SK-N-SH (cell line): ENCODE results near the gene LRRC27. TPM values are rescaled to one million over a fixed set of nuclear protein-coding genes. Genes with fewer than 3 reads are reported as not detected.

Experiments
- CTCF ChIA-PET: fragments of 300-600, 350-600 bp; formaldehyde crosslinking; extraction: SDS; loops from one replicate; lab custom pipeline; 2021; lab: Yijun Ruan, JAX
- POLR2A ChIA-PET: fragments of 350-600 bp; sonication (Branson Sonifier 250); formaldehyde crosslinking; extraction: SDS; loops from one replicate; lab custom pipeline; 2020; ENCODE audit warnings: antibody characterized with exemption, inconsistent platforms; lab: Yijun Ruan, JAX
- DNase-seq: peaks from one replicate; pipeline ENCODE4 v3.0.0; 2012
- H2AFZ ChIP-seq: fragments of 200-600 bp; sonication (generic); 2 replicates; pipeline ENCODE4 v1.8.1; 2016; ENCODE audit warnings: antibody characterized with exemption, mild to moderate bottlenecking, low read depth
- H3F3A ChIP-seq: fragments of 200-600 bp; sonication (generic); replicated peaks from 2 replicates; pipeline ENCODE3; 2016; ENCODE audit warnings: antibody characterized with exemption, mild to moderate bottlenecking; ENCODE audit not compliant: insufficient read depth
- H3K27ac ChIP-seq, 2 experiments: fragments of 200-500 bp in 1 of 2; fragments of 200-600 bp in 1 of 2; sonication (Bioruptor generic) in 1 of 2; sonication (generic), shearing (Covaris generic) in 1 of 2; 2 replicates each; pipeline versions ENCODE4 v1.5.1 to v1.6.1; 2014 to 2016; ENCODE audit warnings: low read depth in 2 of 2, inconsistent platforms in 1 of 2, low read length in 1 of 2, mild to moderate bottlenecking in 1 of 2, mixed read lengths in 1 of 2
- H3K27me3 ChIP-seq: fragments of 200-600 bp; sonication (generic), shearing (Covaris generic); 2 replicates; pipeline ENCODE4 v1.6.1; 2016; ENCODE audit warnings: mixed run types; ENCODE audit not compliant: insufficient read depth
- H3K36me3 ChIP-seq, 2 experiments: fragments of 200-500 bp in 1 of 2; fragments of 200-600 bp in 1 of 2; sonication (Bioruptor generic) in 1 of 2; sonication (generic) in 1 of 2; replicated peaks in 1 of 2; 2 replicates each; pipeline versions ENCODE3 to v1.5.1; 2014 to 2016; ENCODE audit warnings: low read length in 1 of 2, mild to moderate bottlenecking in 1 of 2; ENCODE audit not compliant: insufficient read depth in 2 of 2, control insufficient read depth in 1 of 2
- H3K4me1 ChIP-seq, 2 experiments: fragments of 200-500 bp in 1 of 2; fragments of 200-600 bp in 1 of 2; sonication (Bioruptor generic) in 1 of 2; sonication (generic), shearing (Covaris generic) in 1 of 2; 2 replicates each; pipeline versions ENCODE4 v1.5.1 to v1.6.1; 2014 to 2016; ENCODE audit warnings: low read depth in 1 of 2, low read length in 1 of 2, mixed run types in 1 of 2; ENCODE audit not compliant: insufficient read depth in 2 of 2, control insufficient read depth in 1 of 2
- H3K4me2 ChIP-seq: fragments of 200-600 bp; sonication (generic), shearing (Covaris generic); 2 replicates; pipeline ENCODE4 v1.6.1; 2017; ENCODE audit warnings: mixed run types
- H3K4me3 ChIP-seq, 2 experiments: fragments of 200-500 bp in 1 of 2; fragments of 200-600 bp in 1 of 2; sonication (Bioruptor generic) in 1 of 2; sonication (generic), shearing (Covaris generic) in 1 of 2; 2 replicates each; pipeline versions ENCODE4 v1.5.1 to v1.8.1; 2014 to 2016; ENCODE audit warnings: low read depth in 2 of 2, inconsistent platforms in 1 of 2, low read length in 1 of 2, mild to moderate bottlenecking in 1 of 2, mixed read lengths in 1 of 2, moderate library complexity in 1 of 2
- H3K79me2 ChIP-seq: fragments of 200-600 bp; sonication (generic); 2 replicates; pipeline ENCODE4 v1.8.1; 2017; ENCODE audit warnings: mild to moderate bottlenecking; ENCODE audit not compliant: insufficient read depth
- H3K9ac ChIP-seq: fragments of 200-600 bp; sonication (generic); 2 replicates; pipeline ENCODE4 v1.6.1; 2017; ENCODE audit warnings: mixed run types
- H3K9me2 ChIP-seq: fragments of 200-600 bp; sonication (generic); 2 replicates; pipeline ENCODE4 v1.6.1; 2017; ENCODE audit warnings: mixed run types
- H3K9me3 ChIP-seq: fragments of 200-600 bp; sonication (generic); 2 replicates; pipeline ENCODE4 v1.6.1; 2017; ENCODE audit warnings: mixed run types, mild to moderate bottlenecking, moderate library complexity
- H4K20me1 ChIP-seq: fragments of 200-600 bp; sonication (generic); 2 replicates; pipeline ENCODE4 v1.6.1; 2017; ENCODE audit warnings: mild to moderate bottlenecking, mixed run types; ENCODE audit not compliant: insufficient read depth
- FOSL2 ChIP-seq: IDR thresholded peaks from 2 replicates; pipeline ENCODE4 v1.4.0; 2012; ENCODE audit warnings: low read depth, mild to moderate bottlenecking, moderate library complexity, borderline replicate concordance
- FOXM1 ChIP-seq: IDR thresholded peaks from 2 replicates; pipeline ENCODE4 v1.4.0; 2012; ENCODE audit warnings: low read depth, mild to moderate bottlenecking
- GATA2 ChIP-seq: sonication (generic); formaldehyde crosslinking; IDR thresholded peaks from 2 replicates; pipeline ENCODE4 v1.5.0; 2020; ENCODE audit warnings: mild to moderate bottlenecking, missing genetic modification reagents
- JUND ChIP-seq: IDR thresholded peaks from 2 replicates; pipeline ENCODE4 v1.4.0; 2012
- MEF2A ChIP-seq: IDR thresholded peaks from 2 replicates; pipeline ENCODE4 v1.4.0; 2012; ENCODE audit warnings: low read depth, borderline replicate concordance
- MXI1 ChIP-seq: IDR thresholded peaks from 2 replicates; pipeline ENCODE4 v1.6.1; 2012; ENCODE audit warnings: mild to moderate bottlenecking, low read depth, low read length, improper control_type of control experiment
- POLR2AphosphoS5 ChIP-seq: IDR thresholded peaks from 2 replicates; pipeline ENCODE4 v1.6.1; 2012; ENCODE audit warnings: low read depth, low read length
- RCOR1 ChIP-seq: fragments of 150-350 bp; IDR thresholded peaks from 2 replicates; pipeline ENCODE4 v1.6.1; 2017; ENCODE audit warnings: antibody characterized with exemption, low read length
- RXRA ChIP-seq: IDR thresholded peaks from 2 replicates; pipeline ENCODE4 v1.4.0; 2012; ENCODE audit warnings: low read depth, mild to moderate bottlenecking, borderline replicate concordance
- SIN3A ChIP-seq: IDR thresholded peaks from 2 replicates; pipeline ENCODE4 v1.6.1; 2012; ENCODE audit warnings: low read depth, mild to moderate bottlenecking, low read length, moderate library complexity, borderline replicate concordance
- TAF1 ChIP-seq: IDR thresholded peaks from 2 replicates; pipeline ENCODE4 v1.6.1; 2012; ENCODE audit warnings: low read depth, mild to moderate bottlenecking, low read length, moderate library complexity, borderline replicate concordance
- TEAD4 ChIP-seq: IDR thresholded peaks from 2 replicates; pipeline ENCODE4 v1.4.0; 2012; ENCODE audit warnings: mild to moderate bottlenecking, borderline replicate concordance; ENCODE audit not compliant: insufficient read depth
- WGBS: methylation state at CpG from one replicate; pipeline ENCODE4 v1.1.6; 2017; ENCODE audit warnings: low lambda C conversion rate; 5-methylcytosine and 5-hydroxymethylcytosine counted together
- polyA plus RNA-seq, 3 experiments: library from polyadenylated mRNA; depleted of rRNA; stranded (reverse); fragments of >200 nt; gene quantifications; 2 replicates each; pipeline ENCODE4 v1.2.3, GENCODE V29; 2012
- TF ChIP-seq, protein P1 (sequence below): IDR thresholded peaks from 2 replicates; pipeline ENCODE4 v1.4.0; 2012; ENCODE audit warnings: low read depth, borderline replicate concordance
- TF ChIP-seq, protein P2 (sequence below): IDR thresholded peaks from 2 replicates; pipeline ENCODE4 v1.4.0; 2012; ENCODE audit warnings: low read depth, borderline replicate concordance
- TF ChIP-seq, protein P3 (sequence below): IDR thresholded peaks from 2 replicates; pipeline ENCODE4; 2012
- TF ChIP-seq, protein P4 (sequence below): fragments of 200-600 bp; sonication (generic); IDR thresholded peaks from 2 replicates; pipeline ENCODE4 v1.6.1; 2017; ENCODE audit warnings: antibody characterized with exemption, mild to moderate bottlenecking, moderate library complexity
- TF ChIP-seq, protein P5 (sequence below): IDR thresholded peaks from 2 replicates; pipeline ENCODE4 v1.4.0; 2012; ENCODE audit warnings: low read depth

The LRRC27 gene
- polyA plus RNA-seq, 1 of the 3 experiments (the other 2 are of a cell fraction) = 10.0 TPM

DNA sequence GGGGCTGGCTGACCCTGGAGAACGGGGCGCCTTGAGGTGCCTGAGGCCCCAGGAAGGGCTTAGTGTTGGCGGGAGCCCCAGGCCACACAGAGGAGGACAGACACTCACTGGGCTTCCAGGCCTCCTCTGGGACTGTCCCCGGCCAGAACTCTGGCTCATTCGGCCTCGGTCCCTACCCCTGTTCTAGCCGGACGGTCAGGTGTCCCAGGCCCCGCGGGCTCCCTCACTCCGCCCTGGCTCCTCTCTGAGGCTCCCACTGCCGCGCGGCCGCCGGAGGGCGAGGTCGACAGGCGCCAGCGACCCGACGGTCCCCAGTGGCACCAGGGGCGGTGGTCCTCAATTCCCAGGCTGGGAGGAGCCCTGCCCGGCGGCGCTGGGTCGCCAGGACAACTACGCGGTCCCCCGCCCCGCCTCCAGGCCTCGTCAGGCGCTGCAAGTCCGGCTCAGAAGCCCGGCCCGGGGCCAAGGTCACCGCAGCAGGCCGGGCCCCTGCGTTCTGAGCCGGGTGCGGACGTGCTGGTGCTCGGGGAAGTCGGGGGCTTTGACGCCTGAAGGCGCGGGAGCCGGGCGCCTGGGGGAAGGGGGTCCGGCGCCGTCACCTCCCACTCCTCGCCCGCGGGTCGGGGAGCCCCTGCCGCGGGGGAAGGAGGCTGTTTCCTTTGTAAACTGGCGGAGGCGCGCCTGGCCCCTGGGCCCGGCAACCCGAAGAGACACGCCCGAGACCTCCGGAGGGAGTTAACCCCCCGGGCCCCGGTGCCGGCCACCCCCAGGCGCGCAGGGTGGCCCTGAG lies 63.9 kb downstream of the LRRC27 start:
- no peaks in the 10 kb centered on the region for H4K20me1 ChIP-seq
- no peak overlapping the region for H3K27ac ChIP-seq
- no peaks in the 10 kb centered on the region for H3K27me3 ChIP-seq
- peak overlapping the region; percentile 78 for H3K4me2 ChIP-seq
- CTCF ChIA-PET = no interaction called here
- peak overlapping the region; percentile 52; the same call in 1 of the 2 replicates for H3K9ac ChIP-seq
- peak overlapping the region; percentile 51 to 73; a peak in 3 of 4 replicates for H3K4me3 ChIP-seq
- POLR2A ChIA-PET = no interaction called here
- DNase-seq = peak; percentile 73
- H3K9me2 ChIP-seq = no peaks in the 10 kb centered on the region
- H3K79me2 ChIP-seq = peaks cover 11% of the 10 kb centered on the region; the same call in 1 of the 2 replicates
- H3K9me3 ChIP-seq = no peaks in the 10 kb centered on the region
- no peak overlapping the region for H2AFZ ChIP-seq
- no peaks in the 10 kb centered on the region for H3K36me3 ChIP-seq
- H3K4me1 ChIP-seq = peaks cover 4 to 29% of the 10 kb centered on the region in 2 experiments; a peak in 2 of 4 replicates
- H3F3A ChIP-seq = peaks cover 3% of the 10 kb centered on the region
- no CpG with 5 or more reads among the region's 71 CpGs for WGBS
- TF ChIP-seq FOXM1 (no peak), MXI1 (no peak), GATA2 (CRISPR knock-in tag) (no peak), SIN3A (no peak), TAF1 (no peak), RCOR1 (no peak), FOSL2 (no peak), RXRA (no peak), TEAD4 (no peak), POLR2AphosphoS5 (no peak), MEF2A (no peak), JUND (no peak)
- TF ChIP-seq, protein P1, sequence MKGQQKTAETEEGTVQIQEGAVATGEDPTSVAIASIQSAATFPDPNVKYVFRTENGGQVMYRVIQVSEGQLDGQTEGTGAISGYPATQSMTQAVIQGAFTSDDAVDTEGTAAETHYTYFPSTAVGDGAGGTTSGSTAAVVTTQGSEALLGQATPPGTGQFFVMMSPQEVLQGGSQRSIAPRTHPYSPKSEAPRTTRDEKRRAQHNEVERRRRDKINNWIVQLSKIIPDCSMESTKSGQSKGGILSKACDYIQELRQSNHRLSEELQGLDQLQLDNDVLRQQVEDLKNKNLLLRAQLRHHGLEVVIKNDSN = no peak
- TF ChIP-seq, protein P2, sequence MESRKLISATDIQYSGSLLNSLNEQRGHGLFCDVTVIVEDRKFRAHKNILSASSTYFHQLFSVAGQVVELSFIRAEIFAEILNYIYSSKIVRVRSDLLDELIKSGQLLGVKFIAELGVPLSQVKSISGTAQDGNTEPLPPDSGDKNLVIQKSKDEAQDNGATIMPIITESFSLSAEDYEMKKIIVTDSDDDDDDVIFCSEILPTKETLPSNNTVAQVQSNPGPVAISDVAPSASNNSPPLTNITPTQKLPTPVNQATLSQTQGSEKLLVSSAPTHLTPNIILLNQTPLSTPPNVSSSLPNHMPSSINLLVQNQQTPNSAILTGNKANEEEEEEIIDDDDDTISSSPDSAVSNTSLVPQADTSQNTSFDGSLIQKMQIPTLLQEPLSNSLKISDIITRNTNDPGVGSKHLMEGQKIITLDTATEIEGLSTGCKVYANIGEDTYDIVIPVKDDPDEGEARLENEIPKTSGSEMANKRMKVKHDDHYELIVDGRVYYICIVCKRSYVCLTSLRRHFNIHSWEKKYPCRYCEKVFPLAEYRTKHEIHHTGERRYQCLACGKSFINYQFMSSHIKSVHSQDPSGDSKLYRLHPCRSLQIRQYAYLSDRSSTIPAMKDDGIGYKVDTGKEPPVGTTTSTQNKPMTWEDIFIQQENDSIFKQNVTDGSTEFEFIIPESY = no peak
- TF ChIP-seq, protein P3, sequence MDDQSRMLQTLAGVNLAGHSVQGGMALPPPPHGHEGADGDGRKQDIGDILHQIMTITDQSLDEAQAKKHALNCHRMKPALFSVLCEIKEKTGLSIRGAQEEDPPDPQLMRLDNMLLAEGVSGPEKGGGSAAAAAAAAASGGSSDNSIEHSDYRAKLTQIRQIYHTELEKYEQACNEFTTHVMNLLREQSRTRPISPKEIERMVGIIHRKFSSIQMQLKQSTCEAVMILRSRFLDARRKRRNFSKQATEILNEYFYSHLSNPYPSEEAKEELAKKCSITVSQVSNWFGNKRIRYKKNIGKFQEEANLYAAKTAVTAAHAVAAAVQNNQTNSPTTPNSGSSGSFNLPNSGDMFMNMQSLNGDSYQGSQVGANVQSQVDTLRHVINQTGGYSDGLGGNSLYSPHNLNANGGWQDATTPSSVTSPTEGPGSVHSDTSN = no peak
- TF ChIP-seq, protein P4, sequence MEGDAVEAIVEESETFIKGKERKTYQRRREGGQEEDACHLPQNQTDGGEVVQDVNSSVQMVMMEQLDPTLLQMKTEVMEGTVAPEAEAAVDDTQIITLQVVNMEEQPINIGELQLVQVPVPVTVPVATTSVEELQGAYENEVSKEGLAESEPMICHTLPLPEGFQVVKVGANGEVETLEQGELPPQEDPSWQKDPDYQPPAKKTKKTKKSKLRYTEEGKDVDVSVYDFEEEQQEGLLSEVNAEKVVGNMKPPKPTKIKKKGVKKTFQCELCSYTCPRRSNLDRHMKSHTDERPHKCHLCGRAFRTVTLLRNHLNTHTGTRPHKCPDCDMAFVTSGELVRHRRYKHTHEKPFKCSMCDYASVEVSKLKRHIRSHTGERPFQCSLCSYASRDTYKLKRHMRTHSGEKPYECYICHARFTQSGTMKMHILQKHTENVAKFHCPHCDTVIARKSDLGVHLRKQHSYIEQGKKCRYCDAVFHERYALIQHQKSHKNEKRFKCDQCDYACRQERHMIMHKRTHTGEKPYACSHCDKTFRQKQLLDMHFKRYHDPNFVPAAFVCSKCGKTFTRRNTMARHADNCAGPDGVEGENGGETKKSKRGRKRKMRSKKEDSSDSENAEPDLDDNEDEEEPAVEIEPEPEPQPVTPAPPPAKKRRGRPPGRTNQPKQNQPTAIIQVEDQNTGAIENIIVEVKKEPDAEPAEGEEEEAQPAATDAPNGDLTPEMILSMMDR = no peak
- TF ChIP-seq, protein P5, sequence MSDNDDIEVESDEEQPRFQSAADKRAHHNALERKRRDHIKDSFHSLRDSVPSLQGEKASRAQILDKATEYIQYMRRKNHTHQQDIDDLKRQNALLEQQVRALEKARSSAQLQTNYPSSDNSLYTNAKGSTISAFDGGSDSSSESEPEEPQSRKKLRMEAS = no peak
- TF ChIP-seq, all 33 proteins: peak for 0
